ENCODE results near the gene PKMYT1.

PKMYT1 gene

GRCh38 chr16:2974319-2975056 lies 5.8 kb downstream of the PKMYT1 start:
- FAIRE-seq (no peak), DNase-seq (ENCODE audit: low spot score) (no peak)

- DNase-seq (ENCODE audit: low spot score) (no peak), FAIRE-seq (no peak)
Observed at GRCh38 chr16:2973605-2974318, 6.5 kb downstream of the PKMYT1 start.

GRCh38 chr16:2973093-2973492 lies 7.2 kb downstream of the PKMYT1 start:
- DNase-seq (ENCODE audit: low spot score) = no peak
- no peak for FAIRE-seq

GRCh38 chr16:2971985-2972784 lies 8.1 kb downstream of the PKMYT1 start:
- FAIRE-seq (no peak), DNase-seq (ENCODE audit: low spot score) (no peak)

GRCh38 chr16:2971134-2971984 lies 8.9 kb downstream of the PKMYT1 start:
- DNase-seq (ENCODE audit: low spot score) = no peak
- FAIRE-seq = no peak

GRCh38 chr16:2970563-2970962 lies 9.7 kb downstream of the PKMYT1 start:
- no peak for DNase-seq (ENCODE audit: low spot score)

GRCh38 chr16:2969545-2970521 lies 10.4 kb downstream of the PKMYT1 start:
- DNase-seq (ENCODE audit: low spot score) = peak; percentile 56
- no peak for FAIRE-seq

More at GRCh38 chr16:2970563-2970962, 9.7 kb downstream of the PKMYT1 start:
- FAIRE-seq = no peak

- FAIRE-seq (no peak), DNase-seq (ENCODE audit: low spot score) (peak; percentile 81)
Observed at GRCh38 chr16:2968738-2969544, 11.3 kb downstream of the PKMYT1 start, which contains the start of gene PAQR4. Gene PAQR4, plus strand, starts transcription at chr16:2969348. Its CDS starts 327 bp downstream, at chr16:2969675.

GRCh38 chr16:2968368-2968737 lies 11.9 kb downstream of the PKMYT1 start:
- FAIRE-seq = no peak

GRCh38 chr16:2967721-2968161 lies 12.5 kb downstream of the PKMYT1 start:
- FAIRE-seq (no peak), DNase-seq (ENCODE audit: low spot score) (no peak)

More at GRCh38 chr16:2968368-2968737, 11.9 kb downstream of the PKMYT1 start:
- DNase-seq (ENCODE audit: low spot score) = no peak

GRCh38 chr16:2967211-2967631 lies 13.0 kb downstream of the PKMYT1 start:
- DNase-seq (ENCODE audit: low spot score) = no peak
- no peak for FAIRE-seq

- DNase-seq (ENCODE audit: low spot score) (no peak), FAIRE-seq (no peak)
Observed at GRCh38 chr16:2966808-2967191, 13.4 kb downstream of the PKMYT1 start.

GRCh38 chr16:2966043-2966807 lies 14.0 kb downstream of the PKMYT1 start:
- FAIRE-seq = no peak

GRCh38 chr16:2964475-2965336 lies 15.5 kb downstream of the PKMYT1 start:
- DNase-seq (ENCODE audit: low spot score) = peak; percentile 36
- FAIRE-seq = no peak

More at GRCh38 chr16:2966043-2966807, 14.0 kb downstream of the PKMYT1 start:
- DNase-seq (ENCODE audit: low spot score) = no peak

GRCh38 chr16:2963723-2964474 lies 16.3 kb downstream of the PKMYT1 start, which contains the start of gene KREMEN2:
Gene KREMEN2, plus strand, starts transcription at chr16:2964275. Its CDS starts 246 bp downstream, at chr16:2964521.
- DNase-seq (ENCODE audit: low spot score) = peak; percentile 53

GRCh38 chr16:2963074-2963722 lies 17.0 kb downstream of the PKMYT1 start:
- FAIRE-seq (no peak), DNase-seq (ENCODE audit: low spot score) (no peak)

More at GRCh38 chr16:2963723-2964474, 16.3 kb downstream of the PKMYT1 start, which contains the start of gene KREMEN2:
- FAIRE-seq = no peak

All from RCC 7860 (cell line).